Naive B cell (primary cell): ENCODE data around the gene NSUN5. TPM values are rescaled to one million over a fixed set of nuclear protein-coding genes. Genes with fewer than 3 reads are reported as not detected.
"Not testable (repeated sequence)": the region's sequence is repeated elsewhere in the genome, so short reads cannot be mapped to it uniquely, and the experiment has no call there.

ENCODE experiments used
- ATAC-seq, 2 donors: fragments of 150-1000 bp; cut with Tn5 transposase; 2 replicates each; pipeline ENCODE4 v1.10.0; 2021; ENCODE audit warnings: low read depth in 2 of 2, mild to moderate bottlenecking in 2 of 2, moderate library complexity in 2 of 2
- DNase-seq: peaks from one replicate; pipeline ENCODE4 v3.0.0; 2022
- H3K27ac Mint-ChIP-seq, 6 donors: one replicate each; pipeline ENCODE4 v1.8.0; 2020 to 2022; ENCODE audit warnings: mild to moderate bottlenecking in 6 of 6, mixed read lengths in 6 of 6, moderate library complexity in 5 of 6, inconsistent platforms in 2 of 6
- H3K27me3 Mint-ChIP-seq, 3 donors: one replicate each; pipeline ENCODE4 v1.8.0; 2021 to 2022; ENCODE audit warnings: mixed read lengths in 3 of 3, mild to moderate bottlenecking in 1 of 3
- H3K36me3 Mint-ChIP-seq, 2 donors: one replicate each; pipeline ENCODE4 v1.8.0; 2020 to 2022; ENCODE audit warnings: mixed read lengths in 2 of 2, inconsistent platforms in 1 of 2, mild to moderate bottlenecking in 1 of 2
- H3K4me1 Mint-ChIP-seq, 3 donors: one replicate each; pipeline ENCODE4 v1.8.0; 2020 to 2022; ENCODE audit warnings: mixed read lengths in 3 of 3, inconsistent platforms in 1 of 3, mild to moderate bottlenecking in 1 of 3, moderate library complexity in 1 of 3
- H3K4me3 Mint-ChIP-seq, 8 donors: one replicate each; pipeline ENCODE4 v1.8.0; 2020 to 2022; ENCODE audit warnings: mild to moderate bottlenecking in 8 of 8, mixed read lengths in 8 of 8, moderate library complexity in 8 of 8, inconsistent platforms in 2 of 8
- H3K9me3 Mint-ChIP-seq, 7 donors: one replicate each; pipeline ENCODE4 v1.8.0; 2020 to 2022; ENCODE audit warnings: mixed read lengths in 7 of 7, mild to moderate bottlenecking in 5 of 7, inconsistent platforms in 2 of 7, moderate library complexity in 1 of 7
- polyA plus RNA-seq, 6 donors: library from polyadenylated mRNA; unstranded; fragments of 300-500 nt; fragmentation: Illumina TruSeq; gene quantifications; one replicate each; pipeline ENCODE4 v1.2.3, GENCODE V29; 2021; ENCODE audit warnings: low read depth in 6 of 6

The NSUN5 gene
- polyA plus RNA-seq, 6 donors from 2014 or later: 69.0 to 97.8 (median 86.5) TPM

- H3K9me3 Mint-ChIP-seq, H3K27me3 Mint-ChIP-seq, H3K27ac Mint-ChIP-seq, H3K4me3 Mint-ChIP-seq, DNase-seq, ATAC-seq, H3K36me3 Mint-ChIP-seq: not testable (repeated sequence)
- peaks cover 15 to 30% (median 19%) of the 10 kb centered on the region in 3 donors for H3K4me1 Mint-ChIP-seq
These were observed 11.4 kb upstream of the NSUN5 start for GRCh38 chr7:73320009-73320408.

DNA sequence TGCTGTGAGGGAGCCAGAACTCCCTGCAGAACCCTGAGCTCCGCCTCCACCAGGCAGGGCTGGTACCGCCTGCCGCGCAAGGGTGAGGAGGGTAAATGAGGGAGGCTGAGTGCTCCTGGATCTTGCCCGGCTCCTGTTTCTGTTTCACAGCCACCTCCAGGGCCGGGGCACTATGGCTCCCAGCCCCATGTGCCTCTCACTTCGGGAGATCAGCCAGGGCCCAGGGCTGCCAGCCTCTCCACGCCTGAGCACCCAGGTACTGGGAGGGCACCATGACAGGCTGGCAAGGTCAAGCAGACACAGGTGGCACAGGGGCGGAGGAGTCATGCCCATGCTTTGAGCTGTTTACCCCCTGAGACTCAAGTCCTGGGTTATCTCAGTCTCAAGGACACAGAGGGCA lies 10.9 kb upstream of the NSUN5 start:
- not testable (repeated sequence) for H3K9me3 Mint-ChIP-seq, H3K27ac Mint-ChIP-seq

GRCh38 chr7:73318656-73319204 lies 10.1 kb upstream of the NSUN5 start:
- not testable (repeated sequence) for ATAC-seq, H3K4me3 Mint-ChIP-seq, DNase-seq, H3K9me3 Mint-ChIP-seq, H3K36me3 Mint-ChIP-seq, H3K27me3 Mint-ChIP-seq
- H3K27ac Mint-ChIP-seq: peak overlapping the region in 1 of 6 donors; percentile 53
- peaks cover 5 to 17% (median 11%) of the 10 kb centered on the region in 3 donors for H3K4me1 Mint-ChIP-seq

More for the DNA sequence above, 10.9 kb upstream of the NSUN5 start:
- not testable (repeated sequence) for ATAC-seq, DNase-seq, H3K4me3 Mint-ChIP-seq, H3K27me3 Mint-ChIP-seq, H3K36me3 Mint-ChIP-seq
- H3K4me1 Mint-ChIP-seq: peaks cover 12 to 25% (median 19%) of the 10 kb centered on the region in 3 donors

DNA sequence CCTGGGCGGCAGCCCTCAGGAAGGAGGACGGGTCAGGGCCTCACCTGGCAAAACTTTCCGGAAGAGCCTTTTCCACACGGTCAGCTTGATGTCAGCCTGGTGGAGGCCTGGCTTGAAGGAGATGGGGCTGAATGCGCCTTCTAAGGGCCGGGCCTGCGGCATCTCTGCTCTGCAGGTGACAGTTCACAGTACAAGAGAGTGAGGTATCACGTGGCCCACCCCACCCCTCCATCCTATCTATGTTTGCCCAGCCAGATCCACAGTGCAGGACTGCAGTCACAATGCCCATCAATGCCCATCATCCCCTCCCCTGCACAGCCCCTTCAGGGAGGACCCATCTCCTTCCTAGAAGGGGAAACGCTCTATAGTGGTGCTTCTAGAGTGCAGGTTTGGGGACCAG lies 7.9 kb upstream of the NSUN5 start:
- no peak overlapping the region for H3K27ac Mint-ChIP-seq
- H3K27me3 Mint-ChIP-seq: no peaks in the 10 kb centered on the region
- no peak overlapping the region for H3K4me3 Mint-ChIP-seq
- ATAC-seq: no peak
- H3K36me3 Mint-ChIP-seq: no peaks in the 10 kb centered on the region
- H3K9me3 Mint-ChIP-seq: no peaks in the 10 kb centered on the region
- DNase-seq: no peak
- peaks cover 0 to 4% (median 0%) of the 10 kb centered on the region in 3 donors for H3K4me1 Mint-ChIP-seq

GRCh38 chr7:73314271-73314670 lies 5.6 kb upstream of the NSUN5 start:
- Mint-ChIP-seq H3K4me1 (peaks cover 0 to 15% (median 0%) of the 10 kb centered on the region in 3 donors), H3K36me3 (no peaks in the 10 kb centered on the region), H3K27me3 (no peaks in the 10 kb centered on the region), H3K27ac (no peak overlapping the region), H3K4me3 (no peak overlapping the region), H3K9me3 (no peaks in the 10 kb centered on the region)
- no peak for ATAC-seq
- no peak for DNase-seq

- H3K4me1 Mint-ChIP-seq: peaks cover 5 to 22% (median 5%) of the 10 kb centered on the region in 3 donors
- no peaks in the 10 kb centered on the region for H3K9me3 Mint-ChIP-seq
- no peak overlapping the region for H3K27ac Mint-ChIP-seq
- H3K36me3 Mint-ChIP-seq: peaks cover 0 to 4% of the 10 kb centered on the region in 2 donors
- H3K27me3 Mint-ChIP-seq: no peaks in the 10 kb centered on the region
- no peak overlapping the region for H3K4me3 Mint-ChIP-seq
- ATAC-seq (no peak), DNase-seq (no peak)
These were observed 4.9 kb upstream of the NSUN5 start for GRCh38 chr7:73313521-73313906.

DNA sequence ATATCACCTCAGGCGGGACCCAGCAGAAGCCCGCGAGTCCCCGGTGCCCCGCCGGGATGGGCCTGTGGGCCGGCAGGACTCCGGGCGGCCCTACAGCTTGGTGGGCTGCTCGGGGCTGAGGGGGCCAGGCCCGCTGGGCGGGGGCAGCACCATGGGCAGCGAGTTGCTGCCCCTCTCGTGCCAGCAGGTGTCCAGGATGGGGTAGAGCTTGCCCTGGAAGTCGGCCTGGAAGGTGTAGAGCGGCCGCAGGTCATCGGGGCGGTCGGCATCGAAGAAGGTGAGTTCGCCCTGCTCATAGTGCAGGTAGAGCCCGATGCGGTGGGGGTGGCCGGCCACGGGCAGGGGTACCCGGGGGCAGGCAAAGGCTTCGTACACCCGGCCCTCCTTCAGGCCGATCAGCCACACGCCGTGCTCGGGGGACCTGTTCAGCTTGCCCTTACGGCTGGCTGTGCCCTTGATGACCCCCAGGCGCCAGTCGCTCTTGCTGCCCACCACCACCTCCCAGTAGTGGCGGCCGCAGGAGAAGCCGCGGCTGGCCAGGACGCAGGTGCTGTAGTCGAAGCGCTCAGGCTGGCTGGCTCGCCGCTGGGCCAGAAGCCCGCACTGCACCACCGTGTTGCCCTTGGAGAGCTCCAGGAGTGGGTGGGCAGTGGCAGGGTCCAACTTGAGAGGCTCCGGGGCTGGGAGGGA lies 4.3 kb upstream of the NSUN5 start:
- Mint-ChIP-seq H3K27me3 (no peaks in the 10 kb centered on the region), H3K9me3 (no peaks in the 10 kb centered on the region), H3K4me3 (no peak overlapping the region), H3K27ac (no peak overlapping the region), H3K36me3 (peaks cover 0 to 8% of the 10 kb centered on the region in 2 donors), H3K4me1 (peaks cover 8 to 26% (median 10%) of the 10 kb centered on the region in 3 donors)
- ATAC-seq: no peak
- no peak for DNase-seq

DNA sequence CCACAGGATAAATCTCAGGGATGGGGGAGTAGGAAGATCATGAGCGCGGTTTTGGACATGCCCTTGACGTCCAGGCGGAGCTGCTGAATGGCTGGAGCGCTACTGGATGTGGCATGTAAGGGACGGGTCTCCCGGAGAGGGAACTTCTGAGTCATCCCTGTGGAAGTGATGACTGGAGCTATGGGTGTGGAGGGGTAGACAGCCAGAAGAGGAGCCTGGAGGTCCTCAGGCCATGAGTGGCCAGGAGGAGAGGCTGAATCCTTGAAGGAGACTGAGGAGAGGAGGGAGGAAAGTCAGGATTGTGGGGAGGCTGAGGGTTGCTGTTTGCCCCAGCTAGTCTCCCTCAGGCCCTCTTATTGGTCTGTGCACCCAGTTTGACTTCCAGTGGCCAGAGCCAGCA lies 2.8 kb upstream of the NSUN5 start:
- not testable (repeated sequence) for H3K36me3 Mint-ChIP-seq, H3K9me3 Mint-ChIP-seq, DNase-seq, H3K27me3 Mint-ChIP-seq, ATAC-seq
- H3K27ac Mint-ChIP-seq: peak overlapping the region in 1 of 6 donors; percentile 68
- H3K4me1 Mint-ChIP-seq: peaks cover 21 to 40% (median 26%) of the 10 kb centered on the region in 3 donors
- peak overlapping the region in 1 of 8 donors; percentile 34 for H3K4me3 Mint-ChIP-seq

- peak overlapping the region; percentile 96 to 100 (median 98) for H3K4me3 Mint-ChIP-seq
- H3K4me1 Mint-ChIP-seq: peaks cover 26 to 40% (median 32%) of the 10 kb centered on the region in 3 donors
- H3K9me3 Mint-ChIP-seq: no peaks in the 10 kb centered on the region
- ATAC-seq (peak; percentile 33 to 46), DNase-seq (no peak)
- peak overlapping the region; percentile 72 to 96 (median 94) for H3K27ac Mint-ChIP-seq
- H3K36me3 Mint-ChIP-seq: peaks cover 5 to 16% of the 10 kb centered on the region in 2 donors
- H3K27me3 Mint-ChIP-seq: no peaks in the 10 kb centered on the region
These were observed 457 bp downstream of the NSUN5 start for GRCh38 chr7:73308074-73308664.

- no peaks in the 10 kb centered on the region for H3K9me3 Mint-ChIP-seq
- H3K4me3 Mint-ChIP-seq: peak overlapping the region; percentile 96 to 100 (median 98)
- DNase-seq: no peak
- peaks cover 26 to 40% (median 32%) of the 10 kb centered on the region in 3 donors for H3K4me1 Mint-ChIP-seq
- no peaks in the 10 kb centered on the region for H3K27me3 Mint-ChIP-seq
- peak overlapping the region in 4 of 6 donors; percentile 25 to 92 (median 60) for H3K27ac Mint-ChIP-seq
- H3K36me3 Mint-ChIP-seq: peaks cover 5 to 16% of the 10 kb centered on the region in 2 donors
- ATAC-seq: no peak
These were observed 1.2 kb downstream of the NSUN5 start for GRCh38 chr7:73307436-73307835.

DNA sequence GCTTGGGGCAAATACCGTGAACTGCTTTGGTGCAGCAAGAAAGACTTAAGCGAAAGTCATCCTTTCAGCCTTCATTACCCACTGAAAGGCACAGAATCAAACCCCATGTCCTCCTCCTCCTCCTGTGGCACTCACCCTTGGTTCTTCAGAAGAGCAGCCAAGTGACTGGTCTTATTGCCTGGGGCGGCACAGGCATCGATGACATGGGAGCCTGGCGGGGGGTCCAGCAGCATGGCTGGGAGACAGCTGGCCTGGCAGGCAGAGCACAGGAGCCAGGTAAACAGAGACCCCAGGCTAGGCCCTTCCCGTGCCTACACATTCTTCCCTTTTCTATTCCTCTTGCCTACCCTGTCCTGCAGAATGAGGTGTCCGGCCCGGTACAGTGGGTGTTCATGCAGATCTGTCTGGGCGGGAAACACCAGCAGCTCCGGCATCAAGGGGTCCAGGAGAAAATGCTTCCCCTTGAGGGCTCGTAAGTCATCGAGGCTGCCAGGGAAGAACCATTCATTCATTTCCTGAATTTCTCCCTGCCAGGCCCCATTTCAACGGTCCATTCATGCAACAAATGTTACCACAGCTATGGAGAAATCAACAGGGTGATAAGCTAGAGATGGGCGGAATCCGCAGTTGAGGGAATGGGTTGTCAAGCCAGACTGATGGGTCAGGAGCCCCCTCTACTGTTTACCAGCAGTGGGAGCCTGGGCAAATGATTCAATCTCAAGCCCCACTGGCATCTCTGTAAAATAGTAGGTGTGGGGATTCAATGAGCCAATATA lies 3.8 kb downstream of the NSUN5 start:
- Mint-ChIP-seq H3K27ac (peak overlapping the region in 1 of 6 donors; percentile 49), H3K4me1 (peaks cover 26 to 36% (median 32%) of the 10 kb centered on the region in 3 donors), H3K36me3 (peaks cover 5 to 16% of the 10 kb centered on the region in 2 donors)
- not testable (repeated sequence) for H3K9me3 Mint-ChIP-seq, H3K4me3 Mint-ChIP-seq, DNase-seq, ATAC-seq, H3K27me3 Mint-ChIP-seq

DNA sequence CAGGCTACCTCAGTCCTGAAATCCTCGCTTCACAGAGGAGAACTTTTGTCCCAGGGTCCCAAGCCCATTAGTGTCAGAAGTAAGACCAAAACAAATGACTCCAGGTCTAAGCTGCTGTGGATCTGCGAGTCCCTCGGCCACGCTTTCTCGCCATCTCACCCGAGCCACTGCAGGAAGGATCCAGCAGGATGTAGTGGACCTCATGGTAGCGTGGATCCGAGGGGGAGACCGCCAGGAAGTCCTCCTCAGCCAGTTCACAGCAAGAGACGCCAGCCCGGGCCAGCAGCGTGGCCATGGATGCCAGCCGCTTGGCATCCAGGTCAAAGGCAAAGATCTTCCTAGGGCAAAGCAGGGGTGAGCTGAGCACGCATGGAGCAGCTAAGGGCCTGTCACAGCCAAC lies 4.6 kb downstream of the NSUN5 start:
- H3K36me3 Mint-ChIP-seq: peaks cover 5 to 16% of the 10 kb centered on the region in 2 donors

GRCh38 chr7:73303546-73303945 lies 5.1 kb downstream of the NSUN5 start:
- Mint-ChIP-seq H3K4me1 (peaks cover 22 to 34% (median 24%) of the 10 kb centered on the region in 3 donors), H3K27ac (no peak overlapping the region), H3K9me3 (no peaks in the 10 kb centered on the region), H3K36me3 (peaks cover 5 to 12% of the 10 kb centered on the region in 2 donors), H3K4me3 (no peak overlapping the region), H3K27me3 (no peaks in the 10 kb centered on the region)
- DNase-seq: no peak
- ATAC-seq: no peak

More for the DNA sequence above, 4.6 kb downstream of the NSUN5 start:
- H3K4me1 Mint-ChIP-seq: peaks cover 26 to 37% (median 29%) of the 10 kb centered on the region in 3 donors
- H3K27me3 Mint-ChIP-seq: no peaks in the 10 kb centered on the region
- no peak for ATAC-seq
- no peak overlapping the region for H3K27ac Mint-ChIP-seq
- peak overlapping the region in 1 of 8 donors; percentile 44 for H3K4me3 Mint-ChIP-seq
- DNase-seq: no peak
- H3K9me3 Mint-ChIP-seq: no peaks in the 10 kb centered on the region
